Activated B cell treated with CpG ODN at 0.5 μM for 24 hours (primary cell): ENCODE measurements around the gene ROBO2. TPM values are rescaled to one million over a fixed set of nuclear protein-coding genes. Genes with fewer than 3 reads are reported as not detected.

Experiments used
- ATAC-seq: fragments of 200-7000 bp; cut with Tn5 transposase; one replicate; pipeline ENCODE4 v1.10.0; 2021; ENCODE audit warnings: low read depth, mild to moderate bottlenecking, moderate library complexity
- CTCF ChIA-PET: fragments of 350-600 bp; sonication (Branson Sonifier 250); formaldehyde crosslinking; loops from one replicate; lab custom pipeline; 2021; ENCODE audit warnings: antibody characterized with exemption; lab: Charles Lee
- POLR2A ChIA-PET: fragments of 350-600 bp; sonication (Branson Sonifier 250); formaldehyde crosslinking; loops from one replicate; lab custom pipeline; 2021; ENCODE audit warnings: antibody characterized with exemption; lab: Charles Lee
- DNase-seq: peaks from one replicate; pipeline ENCODE4 v3.0.0; 2022
- H3K27ac Mint-ChIP-seq: one replicate; pipeline ENCODE4 v1.8.0; 2020; ENCODE audit warnings: mixed read lengths
- H3K27me3 Mint-ChIP-seq: one replicate; pipeline ENCODE4 v1.8.0; 2021; ENCODE audit warnings: mixed read lengths
- H3K36me3 Mint-ChIP-seq: one replicate; pipeline ENCODE4 v1.8.0; 2021; ENCODE audit warnings: low read depth, mixed read lengths
- H3K4me1 Mint-ChIP-seq: one replicate; pipeline ENCODE4 v1.8.0; 2021; ENCODE audit warnings: mixed read lengths
- H3K4me3 Mint-ChIP-seq: one replicate; pipeline ENCODE4 v1.8.0; 2020; ENCODE audit warnings: mild to moderate bottlenecking, mixed read lengths
- H3K9me3 Mint-ChIP-seq: one replicate; pipeline ENCODE4 v1.8.0; 2020; ENCODE audit warnings: mixed read lengths
- CTCF ChIP-seq: fragments of 200-600 bp; IDR thresholded peaks from one replicate; pipeline ENCODE4 v1.8.0; 2022; ENCODE audit warnings: antibody characterized with exemption, mild to moderate bottlenecking
- intact Hi-C: fragments of 100-400 bp; cut with micrococcal nuclease; formaldehyde crosslinking; loops from one replicate; pipeline ENCODE4 v1.15.1; 2024
- total RNA-seq: library from RNA; stranded (reverse); gene quantifications from 2 replicates; pipeline ENCODE4 v1.2.3, GENCODE V29; 2022

Gene ROBO2
- total RNA-seq, 1 donor from 2014 or later, result not detected

DNA sequence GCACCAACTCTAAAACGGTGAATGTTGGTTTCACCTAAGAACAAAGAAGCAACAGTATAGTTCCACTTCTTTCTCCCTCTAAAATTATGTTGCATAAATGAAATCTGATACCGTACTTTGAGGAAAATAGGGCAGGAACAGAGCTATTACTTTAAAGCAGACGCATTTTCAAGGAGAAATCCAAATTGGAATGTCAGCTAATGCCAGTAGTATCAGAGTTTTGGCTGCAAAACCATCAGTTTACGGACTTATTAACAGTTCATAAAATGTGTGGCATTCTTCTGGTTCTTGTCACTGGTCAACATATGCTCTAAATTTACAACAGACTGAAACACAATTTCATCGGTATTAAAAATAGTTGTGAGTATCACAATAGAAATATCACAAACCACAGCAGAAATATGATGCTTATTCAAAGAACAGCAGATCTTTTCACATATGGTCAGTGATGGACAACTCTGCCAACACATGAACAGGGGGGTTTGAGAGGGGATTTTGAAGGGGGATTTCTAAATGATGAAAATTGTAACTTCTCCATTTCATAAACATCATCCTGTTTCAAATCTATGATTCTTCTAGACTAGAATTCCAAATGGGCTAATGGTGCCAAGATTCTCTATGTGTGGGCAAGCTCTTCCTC, 38.7 kb upstream of the ROBO2 start:
- TF ChIP-seq CTCF, result no peak
- Mint-ChIP-seq H3K4me1 (no peaks in the 10 kb centered on the region), H3K36me3 (no peaks in the 10 kb centered on the region), H3K9me3 (peaks cover 2% of the 10 kb centered on the region), H3K27me3 (no peaks in the 10 kb centered on the region), H3K27ac (no peak overlapping the region), H3K4me3 (no peak overlapping the region)
- CTCF ChIA-PET, result no interaction called here
- intact Hi-C loops, result no loop called here
- POLR2A ChIA-PET, result no interaction called here
- ATAC-seq (no peak), DNase-seq (no peak)

- ChIA-PET POLR2A (no interaction called here), CTCF (no interaction called here)
- Mint-ChIP-seq H3K27ac (no peak overlapping the region), H3K4me3 (no peak overlapping the region), H3K36me3 (no peaks in the 10 kb centered on the region), H3K27me3 (no peaks in the 10 kb centered on the region), H3K9me3 (no peaks in the 10 kb centered on the region), H3K4me1 (no peaks in the 10 kb centered on the region)
- intact Hi-C loops, result no loop called here
- ATAC-seq (no peak), DNase-seq (no peak)
- no peak for TF ChIP-seq CTCF
Observed at GRCh38 chr3:77014226-77014625, 25.7 kb upstream of the ROBO2 start.

DNA sequence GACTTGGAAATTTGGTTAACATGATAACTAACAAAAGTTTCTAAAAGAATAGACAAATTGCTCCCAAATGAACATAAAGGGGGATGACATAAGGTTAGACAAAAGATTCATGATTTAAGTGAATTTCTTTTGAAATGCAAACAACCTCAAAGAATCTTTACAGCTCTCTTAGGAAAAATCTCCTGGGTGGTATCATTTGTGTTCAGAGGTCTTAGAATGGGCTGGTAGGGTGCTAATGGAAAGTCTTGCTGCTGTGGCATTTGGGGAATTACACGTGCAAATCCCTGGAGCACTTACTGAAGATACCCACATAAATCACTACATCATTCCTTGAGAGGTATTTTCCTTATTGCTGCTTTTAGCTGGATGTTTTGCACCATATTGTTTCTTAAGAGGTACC, 14.4 kb upstream of the ROBO2 start:
- no peak for DNase-seq
- ChIA-PET CTCF (no interaction called here), POLR2A (no interaction called here)
- no peaks in the 10 kb centered on the region for H3K4me1 Mint-ChIP-seq
- H3K9me3 Mint-ChIP-seq, result peaks cover 5% of the 10 kb centered on the region
- H3K4me3 Mint-ChIP-seq, result no peak overlapping the region
- no peaks in the 10 kb centered on the region for H3K27me3 Mint-ChIP-seq
- no peak for TF ChIP-seq CTCF
- intact Hi-C loops, result no loop called here
- H3K27ac Mint-ChIP-seq, result no peak overlapping the region
- no peak for ATAC-seq
- no peaks in the 10 kb centered on the region for H3K36me3 Mint-ChIP-seq

DNA sequence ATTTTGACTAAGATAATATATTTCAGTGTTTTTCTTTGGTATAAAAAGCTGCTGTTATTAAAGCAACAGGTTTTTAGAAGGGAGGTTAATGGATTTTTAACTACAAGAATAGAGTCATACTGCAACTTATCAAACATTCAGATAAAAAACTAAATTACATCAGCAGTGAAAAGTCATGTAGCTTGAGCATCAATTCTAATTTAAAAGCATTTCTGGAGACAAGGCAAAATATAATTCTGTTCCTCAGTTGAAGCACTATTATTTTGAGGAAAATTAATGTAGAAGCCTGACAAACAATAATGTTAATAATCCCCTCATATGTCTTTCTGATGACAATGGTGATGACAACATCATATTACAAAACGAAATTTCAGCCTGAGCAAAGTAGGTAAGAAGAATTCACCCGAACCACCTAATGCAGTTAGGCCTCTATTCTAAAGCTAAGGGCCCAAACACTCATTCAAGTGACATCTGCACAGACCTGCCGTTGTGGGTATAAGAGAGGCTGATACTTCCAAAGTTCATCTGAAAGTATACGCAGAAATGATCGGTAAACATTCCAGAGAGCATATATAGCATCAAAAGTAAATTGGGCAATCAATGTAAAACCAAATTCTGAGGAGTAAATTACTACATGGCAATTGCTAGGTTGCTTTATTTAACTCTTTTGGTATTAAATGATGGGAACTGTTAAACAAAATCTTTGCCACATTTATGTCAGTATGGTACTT, 12.8 kb upstream of the ROBO2 start:
- POLR2A ChIA-PET, result no interaction called here
- no peak overlapping the region for H3K4me3 Mint-ChIP-seq
- no peak overlapping the region for H3K27ac Mint-ChIP-seq
- DNase-seq (no peak), ATAC-seq (no peak)
- no peaks in the 10 kb centered on the region for H3K9me3 Mint-ChIP-seq
- no peak for TF ChIP-seq CTCF
- H3K4me1 Mint-ChIP-seq, result no peaks in the 10 kb centered on the region
- H3K27me3 Mint-ChIP-seq, result no peaks in the 10 kb centered on the region
- H3K36me3 Mint-ChIP-seq, result no peaks in the 10 kb centered on the region
- intact Hi-C loops, result no loop called here
- CTCF ChIA-PET, result no interaction called here

- Mint-ChIP-seq H3K4me1 (no peaks in the 10 kb centered on the region), H3K9me3 (no peaks in the 10 kb centered on the region), H3K4me3 (no peak overlapping the region), H3K36me3 (no peaks in the 10 kb centered on the region), H3K27ac (no peak overlapping the region), H3K27me3 (no peaks in the 10 kb centered on the region)
- DNase-seq, result no peak
- ChIA-PET POLR2A (no interaction called here), CTCF (no interaction called here)
- intact Hi-C loops, result no loop called here
- no peak for TF ChIP-seq CTCF
- ATAC-seq, result no peak
Observed at GRCh38 chr3:77028005-77028404, 11.9 kb upstream of the ROBO2 start.
